Occipital lobe (tissue), 2 donors: ENCODE measurements around the gene CES3. TPM values are rescaled to one million over a fixed set of nuclear protein-coding genes. Genes with fewer than 3 reads are reported as not detected.
"Not testable (repeated sequence)": the region's sequence is repeated elsewhere in the genome, so short reads cannot be mapped to it uniquely, and the experiment has no call there.

Experiments used
- DNase-seq: peaks from one replicate; lab custom pipeline; 2025; lab: John Stamatoyannopoulos, UW
- total RNA-seq: library from RNA; depleted of rRNA; stranded (reverse); fragments of >200 nt; gene quantifications from one replicate; pipeline ENCODE4 v1.2.3, GENCODE V29; 2014

The CES3 gene
- total RNA-seq, 1 donor from 2014 or later = 0.78 TPM

GRCh38 chr16:66970775-66971720 lies 10.0 kb downstream of the CES3 start:
- DNase-seq = no peak

- DNase-seq = no peak
These were observed 11.9 kb downstream of the CES3 start for GRCh38 chr16:66972983-66973382.

GRCh38 chr16:66973716-66974115 lies 12.7 kb downstream of the CES3 start:
- no peak for DNase-seq

GRCh38 chr16:66974156-66974931 lies 13.3 kb downstream of the CES3 start:
- DNase-seq = not testable (repeated sequence)

- not testable (repeated sequence) for DNase-seq
These were observed 13.8 kb downstream of the CES3 start for GRCh38 chr16:66974932-66975246.

- no peak for DNase-seq
These were observed 14.3 kb downstream of the CES3 start for GRCh38 chr16:66975302-66975893.

- DNase-seq = no peak
These were observed 15.7 kb downstream of the CES3 start for GRCh38 chr16:66976746-66977145.

GRCh38 chr16:66977341-66978113 lies 16.5 kb downstream of the CES3 start:
- peak; percentile 70 for DNase-seq

GRCh38 chr16:66979011-66979717 lies 18.1 kb downstream of the CES3 start:
- DNase-seq = no peak

- DNase-seq = no peak
These were observed 22.0 kb downstream of the CES3 start for GRCh38 chr16:66983033-66983432.

GRCh38 chr16:66984892-66985311 lies 23.8 kb downstream of the CES3 start:
- DNase-seq = no peak

GRCh38 chr16:66986559-66986958 lies 25.5 kb downstream of the CES3 start:
- DNase-seq = no peak

- DNase-seq = no peak
These were observed 27.2 kb downstream of the CES3 start, which contains the start of gene CES4A for GRCh38 chr16:66988197-66988788. Gene CES4A, plus strand, starts transcription at chr16:66988589. Its CDS starts 184 bp downstream, at chr16:66988773.

GRCh38 chr16:66991545-66992077 lies 30.5 kb downstream of the CES3 start:
- no peak for DNase-seq

GRCh38 chr16:66993558-66993957 lies 32.5 kb downstream of the CES3 start:
- DNase-seq = not testable (repeated sequence)

- DNase-seq = peak; percentile 79
These were observed 35.4 kb downstream of the CES3 start for GRCh38 chr16:66996324-66996982.

- no peak for DNase-seq
These were observed 35.9 kb downstream of the CES3 start for GRCh38 chr16:66996983-66997358.

GRCh38 chr16:67000384-67001351 lies 39.6 kb downstream of the CES3 start:
- DNase-seq = peak; percentile 61
